ENCODE measurements around the gene AP2A2.

- no peak for TF ChIP-seq CTCF (conservative IDR thresholded peaks at IDR 0.05; ENCODE audit: low read length)
- TF ChIP-seq EZH2phosphoT487 (IDR thresholded peaks at IDR 0.05; ENCODE audit: borderline replicate concordance, low read depth, low read length) = no peak
Measured at GRCh38 chr11:921921-922678, 3.6 kb upstream of the AP2A2 start.

Data from OCI-LY7 (cell line).